DND-41 (cell line): ENCODE data around the gene DOCK4.

Source experiments
- CTCF ChIP-seq: IDR thresholded peaks from 2 replicates; pipeline ENCODE4 v1.5.1; 2012; ENCODE audit warnings: borderline replicate concordance, low read length, moderate library complexity, mild to moderate bottlenecking; ENCODE audit not compliant: poor library complexity, severe bottlenecking; ENCODE audit errors: extremely low read depth
- EZH2 ChIP-seq: IDR thresholded peaks from 3 replicates; pipeline ENCODE4 v1.6.1; 2012; ENCODE audit warnings: borderline replicate concordance, low read depth, mild to moderate bottlenecking, moderate library complexity, low read length, inconsistent platforms; ENCODE audit not compliant: severe bottlenecking

- TF ChIP-seq CTCF (no peak), EZH2 (no peak)
These were observed 200.9 kb downstream of the DOCK4 start for GRCh38 chr7:112005205-112005775.
